GM19395 (cell line): ENCODE results near the gene RETREG1.

Source experiments
- ATAC-seq: cut with Tn5 transposase; IDR thresholded peaks from one replicate; pipeline ENCODE4 v1.9.1; 2021; ENCODE audit warnings: mild to moderate bottlenecking, moderate library complexity; ENCODE audit not compliant: unreplicated experiment

The RETREG1 gene

DNA sequence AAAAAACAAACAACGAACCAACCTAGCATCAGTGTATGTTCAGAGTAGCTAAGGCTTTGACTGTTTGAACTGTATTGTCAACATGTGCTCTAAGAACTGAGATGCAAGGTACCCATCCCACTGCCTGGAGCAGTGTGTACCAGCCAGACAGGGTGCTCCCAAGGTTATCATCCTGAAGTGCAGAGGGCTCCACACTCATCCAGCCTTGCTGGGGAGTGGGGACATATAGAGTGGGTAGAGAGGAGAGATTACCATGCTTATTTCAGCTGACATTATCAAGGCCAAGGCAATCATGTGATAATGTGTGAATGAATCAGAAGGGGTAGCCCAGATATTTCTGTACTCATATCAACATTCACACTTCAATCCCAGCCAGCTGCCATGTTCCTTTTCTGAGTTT is 82.5 kb downstream of the RETREG1 start:
- ATAC-seq, result no peak

DNA sequence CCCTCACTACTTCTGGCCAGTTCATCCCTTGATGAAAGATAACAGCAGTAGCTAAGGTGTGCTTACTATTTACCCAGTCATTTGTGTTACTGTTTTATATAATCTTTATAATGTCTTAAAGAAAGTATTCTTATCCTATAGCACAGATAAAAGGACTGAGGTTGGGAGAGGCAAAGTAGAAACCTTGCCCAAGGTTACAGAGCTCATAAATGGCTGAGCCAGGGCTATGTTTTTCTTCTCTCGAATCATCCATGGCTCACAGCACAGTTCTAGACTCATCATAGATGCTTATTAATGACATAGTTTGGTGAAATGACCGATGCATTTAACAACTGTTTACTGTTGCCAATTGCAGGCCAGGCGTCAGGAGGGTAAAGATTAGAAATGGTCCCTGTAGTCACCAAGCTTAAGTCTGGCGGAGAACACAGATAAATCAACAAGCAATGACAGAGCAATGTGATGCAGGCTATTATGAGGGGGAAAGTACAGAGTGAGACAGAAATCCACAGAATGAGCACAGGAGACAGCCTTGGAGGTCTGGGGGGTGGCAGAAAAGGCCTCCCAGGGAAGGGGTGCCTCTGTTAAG is 85.6 kb downstream of the RETREG1 start:
- ATAC-seq, result no peak

DNA sequence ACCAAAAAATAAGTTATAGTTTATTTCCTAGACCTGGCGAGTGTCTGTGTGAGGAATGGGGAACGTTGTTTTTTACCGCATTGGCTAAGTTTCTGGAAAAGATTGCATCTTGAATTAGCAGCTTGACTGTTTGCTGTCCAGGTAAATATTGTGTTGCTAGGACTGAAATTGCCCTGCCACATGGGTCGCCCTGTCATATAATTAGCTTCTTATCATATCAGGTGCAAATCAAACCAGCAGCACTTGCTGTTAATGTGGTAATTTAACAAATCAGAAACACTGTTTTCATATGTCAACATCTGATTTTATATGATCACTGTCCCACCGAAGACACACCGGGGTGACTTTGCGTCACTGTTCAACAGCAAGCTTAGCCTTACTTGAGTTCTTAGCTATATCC is 87.5 kb downstream of the RETREG1 start:
- no peak for ATAC-seq

DNA sequence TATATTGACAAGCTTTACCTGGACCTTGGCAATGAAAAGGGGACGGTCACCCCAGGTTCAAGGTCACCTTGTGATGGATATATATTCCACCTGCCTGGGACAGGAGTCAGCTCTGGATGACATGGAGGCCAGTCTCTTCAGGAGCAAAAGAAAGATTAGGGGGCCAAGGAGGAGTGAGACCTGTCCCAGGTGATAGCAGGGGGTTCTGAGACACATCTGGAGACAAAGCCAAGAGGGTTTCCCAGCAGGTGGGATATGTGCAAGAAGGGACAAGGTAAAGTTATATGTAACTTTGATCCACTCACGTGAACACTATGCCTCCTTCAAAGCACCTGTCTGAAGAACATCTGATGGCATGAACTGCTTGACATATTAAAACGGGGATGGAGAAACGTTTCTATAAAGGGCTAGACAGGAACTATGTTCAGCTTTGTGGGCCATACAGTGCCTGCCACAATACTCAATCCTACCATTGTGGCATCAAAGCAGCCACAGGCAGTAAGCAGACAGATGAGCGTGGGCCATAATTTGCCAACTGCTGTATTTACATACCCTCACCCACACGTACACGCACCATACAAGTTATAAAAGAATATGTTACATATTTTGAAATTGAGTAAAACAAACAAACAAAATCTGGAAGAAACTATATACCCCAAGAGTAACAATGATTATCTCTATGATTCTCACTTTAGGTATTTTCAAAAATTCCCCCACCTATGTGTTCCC is 88.3 kb downstream of the RETREG1 start:
- ATAC-seq, result no peak

DNA sequence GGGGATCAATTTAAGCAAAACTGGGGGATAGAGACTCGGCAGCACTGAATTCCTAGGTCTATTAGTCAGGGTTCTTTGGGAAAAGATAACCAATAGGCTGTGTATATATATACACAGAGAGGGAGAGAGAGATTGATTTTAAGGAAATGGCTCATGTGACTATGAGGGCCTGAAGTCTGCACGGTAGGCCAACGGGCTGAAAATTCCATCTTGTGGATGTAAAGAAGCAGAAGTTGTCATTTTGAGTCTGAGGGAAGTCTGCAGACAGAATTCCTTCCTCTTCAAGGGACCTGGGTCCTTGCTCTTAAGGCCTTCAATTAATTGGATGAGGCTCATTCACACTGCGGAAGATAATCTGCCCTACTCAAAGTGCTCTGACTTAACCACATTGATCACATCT is 91.1 kb downstream of the RETREG1 start:
- ATAC-seq, result no peak

DNA sequence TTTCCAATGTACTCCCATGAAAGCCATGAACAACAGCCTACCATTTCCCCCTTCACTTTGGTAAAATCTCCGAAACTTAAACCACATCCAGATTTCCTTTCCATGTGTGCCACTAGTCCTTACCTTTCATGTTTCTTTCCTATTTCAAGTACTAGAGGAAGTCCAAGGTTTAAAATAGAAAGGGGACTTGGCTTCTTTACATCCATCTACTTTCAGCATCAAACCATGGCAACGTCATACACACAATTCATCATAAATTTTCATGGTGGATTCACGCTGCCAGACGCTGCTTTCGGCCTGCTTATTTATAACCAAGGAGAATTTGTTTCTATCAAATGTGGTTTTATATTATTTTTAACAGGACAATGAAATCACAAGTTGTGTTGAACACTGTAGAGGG is 92.5 kb downstream of the RETREG1 start:
- no peak for ATAC-seq

DNA sequence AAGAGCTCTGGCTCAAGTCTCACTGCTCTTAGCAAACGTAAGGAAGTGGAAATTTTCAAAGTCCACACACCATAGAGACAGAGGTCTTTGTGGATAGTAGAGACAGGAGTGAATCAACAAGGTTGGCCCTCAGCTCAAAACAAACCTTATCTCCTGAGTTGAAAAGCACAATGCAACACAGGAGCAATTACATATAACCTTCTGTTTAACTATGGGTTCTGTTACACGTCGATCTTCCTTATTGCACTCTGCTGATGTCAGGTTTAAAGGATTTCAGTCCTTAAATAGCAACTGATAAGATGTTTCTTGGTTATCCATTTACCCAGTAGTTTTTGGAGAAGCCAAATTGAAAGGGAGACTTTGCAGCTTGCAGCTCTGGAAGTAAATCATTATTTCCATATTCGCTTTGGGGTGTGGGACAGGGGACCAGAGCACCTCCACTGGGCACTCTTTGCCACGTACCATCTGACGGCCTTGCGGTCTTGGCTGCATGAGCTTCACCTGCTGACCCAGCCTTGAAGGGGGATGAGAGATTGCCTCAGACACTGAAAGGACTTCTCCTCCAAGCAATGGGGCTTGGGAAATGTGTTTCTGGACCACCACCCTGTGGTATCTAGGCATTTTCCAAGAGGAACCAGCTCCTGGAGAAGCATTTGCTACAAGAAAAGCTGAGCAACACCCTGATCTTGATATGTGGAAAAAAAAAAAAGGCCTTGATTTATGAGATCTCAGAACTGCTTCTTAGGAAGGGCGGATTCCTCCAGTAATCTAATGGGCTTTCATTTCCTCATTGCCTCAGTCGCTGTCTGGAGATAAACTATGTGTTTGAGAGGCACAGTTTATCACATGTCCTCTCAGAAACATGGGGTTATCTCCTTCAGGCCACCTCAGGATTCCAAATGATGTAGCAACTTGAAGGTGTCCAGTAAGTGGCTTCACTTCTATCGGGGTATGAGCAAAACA is 95.0 kb downstream of the RETREG1 start:
- no peak for ATAC-seq

DNA sequence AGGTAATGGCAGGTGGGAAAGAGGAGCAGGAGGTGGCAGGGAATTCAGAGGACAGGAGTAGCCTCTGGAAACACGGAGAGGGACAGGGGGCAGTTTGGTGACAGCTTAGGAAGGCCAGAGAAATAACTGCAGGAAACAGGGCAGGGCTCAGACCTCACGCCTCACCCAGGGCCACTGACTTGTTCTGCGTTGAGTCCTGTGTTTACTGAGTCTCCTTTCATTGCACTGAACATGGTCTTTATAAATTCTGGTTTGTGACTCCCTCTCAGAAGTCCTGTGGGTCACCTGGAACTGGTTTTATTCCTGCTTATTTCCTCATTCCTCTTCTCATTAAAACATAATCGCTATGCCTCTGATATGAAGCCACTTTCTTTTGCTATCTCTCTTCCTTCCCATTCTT is 96.0 kb downstream of the RETREG1 start:
- no peak for ATAC-seq

DNA sequence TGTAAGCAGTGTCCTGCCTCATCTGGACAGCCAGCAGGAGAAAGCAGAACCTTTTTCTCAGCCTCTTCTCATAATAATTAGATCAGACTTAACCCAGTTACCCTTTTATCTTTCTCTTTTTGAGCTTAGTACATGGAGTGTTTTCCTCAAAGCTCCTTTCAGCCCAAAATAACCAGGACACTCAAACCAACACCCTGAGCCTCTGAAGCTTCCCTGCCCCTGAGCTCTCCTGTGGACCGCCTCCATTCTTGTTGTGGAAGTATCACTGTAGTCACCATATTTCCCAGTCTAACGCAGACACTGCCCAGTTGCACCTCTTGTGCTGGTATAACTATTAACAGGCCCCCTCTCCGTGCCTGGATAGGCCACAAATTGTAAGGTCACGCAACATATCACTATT is 97.4 kb downstream of the RETREG1 start:
- ATAC-seq, result no peak

DNA sequence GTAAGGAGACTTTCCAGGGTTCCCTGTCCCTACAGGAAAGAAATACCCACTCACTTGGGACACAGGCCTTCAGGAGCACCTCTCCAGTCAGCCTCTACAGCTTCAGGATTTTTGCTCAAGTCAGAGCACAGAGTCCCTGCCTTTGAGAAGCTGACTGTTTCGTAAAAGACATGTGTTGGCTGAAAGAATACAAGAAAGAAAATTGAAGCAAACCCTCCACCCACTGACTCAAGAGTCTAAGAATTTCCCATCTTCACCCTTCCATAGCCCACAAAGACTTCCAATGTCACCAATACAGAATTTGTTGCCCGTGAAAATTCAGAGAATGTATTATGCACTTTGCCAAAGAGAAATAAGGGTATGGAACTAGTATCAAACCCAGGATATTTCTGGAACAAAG is 98.2 kb downstream of the RETREG1 start:
- no peak for ATAC-seq

DNA sequence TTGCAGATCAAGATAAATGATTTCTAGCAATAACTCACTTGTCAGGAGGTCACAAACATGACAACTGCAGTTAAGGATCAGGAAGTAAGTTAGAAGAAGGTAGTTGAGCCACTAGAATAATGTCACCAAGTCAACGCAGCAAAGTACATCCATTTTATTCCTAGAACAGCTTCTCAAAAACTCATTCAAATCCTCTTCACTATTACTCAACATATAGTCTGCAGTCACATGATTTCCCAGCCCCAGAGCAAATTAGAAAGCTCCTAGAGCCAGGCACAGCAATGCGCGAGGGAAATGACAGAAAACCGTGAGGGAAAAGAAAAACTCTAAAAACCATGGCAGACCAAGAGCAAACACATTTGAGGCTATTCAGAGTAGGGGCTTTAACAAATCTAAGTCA is 101.3 kb downstream of the RETREG1 start:
- no peak for ATAC-seq

DNA sequence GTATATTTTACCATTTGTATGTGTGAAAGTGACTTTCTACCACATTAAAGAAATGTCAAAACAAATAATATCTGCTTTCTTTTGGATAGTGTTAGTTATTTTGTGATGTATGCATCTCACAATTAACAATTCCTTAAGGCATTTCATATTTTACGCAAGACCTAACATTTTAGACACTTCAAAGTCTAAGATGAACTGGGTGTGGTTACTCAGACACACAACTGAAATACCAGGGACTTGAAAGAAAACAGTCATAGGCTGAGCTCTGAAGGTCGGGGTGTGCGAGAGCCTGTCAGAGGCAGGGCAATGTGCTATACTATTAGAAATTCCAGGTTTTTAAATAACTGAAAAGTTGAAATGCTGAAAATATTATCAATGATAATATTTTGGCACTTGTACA is 106.7 kb downstream of the RETREG1 start:
- no peak for ATAC-seq

DNA sequence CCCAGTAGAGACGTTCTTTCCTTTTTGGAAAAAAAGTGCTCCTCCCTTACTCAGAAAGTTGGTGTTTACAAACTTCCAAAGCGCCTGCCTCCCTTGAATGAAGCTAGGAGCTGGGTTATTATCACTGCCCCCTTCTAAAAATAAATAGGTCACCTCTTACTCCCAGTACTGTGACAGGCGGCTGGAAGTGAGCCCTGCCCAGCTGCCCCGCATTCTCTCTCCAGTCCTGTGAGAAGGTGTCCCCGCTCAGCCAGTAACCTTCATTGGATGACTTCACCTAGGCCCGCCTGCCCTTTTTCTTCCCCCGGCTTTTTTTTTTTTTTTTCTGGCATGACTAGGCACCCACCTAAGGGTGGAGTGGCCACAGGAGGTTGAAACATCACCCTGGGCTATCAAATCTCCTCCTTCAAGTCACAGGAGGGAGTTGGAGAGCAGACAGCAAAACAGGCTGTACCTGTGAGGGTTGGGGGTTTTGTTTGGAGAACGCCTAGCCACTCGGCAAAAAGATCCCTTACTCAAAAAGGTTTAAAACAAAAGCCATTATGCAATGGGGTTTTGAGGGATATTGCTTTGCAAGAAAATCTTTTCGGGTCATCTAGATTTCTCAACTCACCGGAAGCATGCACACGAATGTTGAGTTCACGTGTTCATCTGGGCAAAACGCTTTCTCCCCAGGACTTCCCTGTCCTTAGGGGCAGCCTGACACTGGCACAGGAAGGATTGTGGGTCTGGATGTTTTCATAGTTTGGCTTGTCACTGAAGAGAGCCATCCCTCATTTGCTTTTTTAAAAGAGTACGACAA is 107.9 kb downstream of the RETREG1 start:
- no peak for ATAC-seq

DNA sequence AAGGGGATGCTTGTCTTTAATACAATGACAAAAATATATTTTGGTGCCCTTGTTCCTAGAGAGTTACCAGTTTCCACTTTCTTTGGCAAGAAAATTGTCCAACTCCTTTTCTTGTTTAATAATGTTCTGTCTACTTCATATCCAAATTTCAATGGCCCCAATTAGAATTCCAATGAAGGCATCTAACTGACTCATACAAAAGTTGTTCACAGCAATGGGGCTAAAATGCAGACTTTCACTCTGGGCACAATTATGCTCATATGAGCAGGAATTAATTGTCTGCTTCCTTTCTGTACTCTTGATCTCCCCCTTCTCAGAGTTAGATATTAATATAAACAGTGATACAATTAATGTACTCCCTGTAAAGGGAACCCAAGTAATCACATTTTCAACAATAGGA is 109.1 kb downstream of the RETREG1 start:
- ATAC-seq, result no peak

DNA sequence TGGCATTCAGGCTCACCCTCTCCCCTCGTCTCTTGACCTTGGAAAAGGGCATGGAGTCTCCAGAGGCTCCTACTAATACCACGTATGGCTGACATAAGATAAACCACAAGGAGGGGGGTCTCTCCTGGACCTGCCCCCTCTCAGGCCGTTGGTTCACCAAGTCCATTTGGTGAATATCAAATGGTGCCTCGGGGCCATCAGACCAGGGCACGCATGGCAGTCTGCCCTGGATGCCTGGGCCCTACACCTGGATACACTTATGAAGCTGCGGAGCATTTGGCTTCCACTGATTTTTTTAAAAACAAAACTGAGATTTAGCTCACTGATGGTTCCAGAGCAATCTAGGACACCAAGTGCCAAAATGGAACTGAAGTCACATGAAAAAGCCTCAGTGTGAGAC is 110.9 kb downstream of the RETREG1 start:
- ATAC-seq, result no peak

DNA sequence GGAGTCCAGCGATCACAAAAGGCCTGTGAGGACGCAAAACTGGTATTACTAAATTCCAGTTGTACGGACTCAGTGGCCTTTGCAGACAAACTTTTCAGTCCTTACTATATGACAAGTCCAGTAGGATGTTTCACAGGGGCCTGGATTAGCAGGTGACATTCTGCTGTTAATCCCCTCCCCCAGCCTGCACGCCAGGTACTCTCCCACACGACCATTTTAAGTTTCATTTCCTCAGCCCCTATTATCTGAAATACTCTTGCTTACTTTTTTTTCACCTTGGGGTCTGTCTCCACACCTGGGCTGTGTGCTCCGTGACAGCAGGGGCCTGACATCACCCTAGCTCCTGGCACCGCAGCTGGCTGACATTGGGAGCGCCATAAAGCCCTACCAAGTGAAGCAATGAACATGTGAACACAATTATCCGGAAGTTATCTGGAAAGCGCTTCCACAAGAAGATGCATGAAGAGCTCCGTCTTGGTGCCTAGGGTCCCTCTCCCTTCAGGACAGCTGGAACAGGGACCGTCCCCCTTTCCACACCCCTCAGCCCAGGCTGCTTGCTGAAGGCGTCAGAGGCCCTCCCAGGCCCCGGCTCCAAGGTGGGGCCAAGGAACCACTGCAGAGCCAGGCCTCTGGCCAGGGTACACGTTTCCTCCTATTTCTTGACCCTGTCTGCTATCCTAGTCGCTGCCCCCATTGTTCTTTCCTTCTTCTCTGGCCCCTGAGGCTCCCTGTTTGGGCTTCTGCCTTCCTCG is 111.5 kb downstream of the RETREG1 start:
- ATAC-seq, result no peak

DNA sequence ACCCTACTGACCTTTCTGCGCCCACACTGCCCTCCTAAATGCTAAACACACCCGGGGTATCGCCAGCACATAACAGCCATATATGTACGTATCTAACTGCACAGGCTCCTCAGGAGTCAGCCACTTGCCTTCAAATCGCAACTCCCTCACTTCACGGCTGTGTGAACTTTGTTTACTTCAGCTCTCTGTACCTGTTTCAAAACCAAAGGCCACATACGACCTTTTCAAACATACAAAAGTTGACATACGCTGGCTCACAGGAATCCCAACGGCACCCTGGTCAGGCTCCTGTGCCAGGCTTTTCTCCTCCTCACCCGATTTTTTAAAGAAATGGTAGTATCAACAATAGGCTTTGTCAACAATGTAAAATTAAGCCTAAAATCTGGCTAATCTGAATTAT is 112.2 kb downstream of the RETREG1 start:
- ATAC-seq, result no peak

DNA sequence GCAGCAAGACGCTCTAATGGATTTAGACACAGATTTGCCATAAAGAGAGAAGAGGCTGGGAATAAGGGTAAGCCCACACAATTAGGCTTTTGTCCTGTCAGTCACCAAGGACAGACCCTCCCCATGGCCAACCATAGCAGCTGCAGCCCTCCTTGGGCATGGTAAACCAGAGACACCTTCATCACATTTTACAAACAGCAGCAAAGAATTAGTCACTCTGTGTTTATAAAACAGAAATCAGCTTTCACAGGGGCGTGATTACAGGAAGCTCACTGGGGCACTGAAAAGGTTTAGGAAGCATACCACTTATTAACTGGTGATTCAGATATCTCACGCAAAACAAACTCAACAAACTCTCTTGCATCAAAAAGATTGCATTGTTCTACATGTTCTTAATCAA is 113.9 kb downstream of the RETREG1 start:
- no peak for ATAC-seq

DNA sequence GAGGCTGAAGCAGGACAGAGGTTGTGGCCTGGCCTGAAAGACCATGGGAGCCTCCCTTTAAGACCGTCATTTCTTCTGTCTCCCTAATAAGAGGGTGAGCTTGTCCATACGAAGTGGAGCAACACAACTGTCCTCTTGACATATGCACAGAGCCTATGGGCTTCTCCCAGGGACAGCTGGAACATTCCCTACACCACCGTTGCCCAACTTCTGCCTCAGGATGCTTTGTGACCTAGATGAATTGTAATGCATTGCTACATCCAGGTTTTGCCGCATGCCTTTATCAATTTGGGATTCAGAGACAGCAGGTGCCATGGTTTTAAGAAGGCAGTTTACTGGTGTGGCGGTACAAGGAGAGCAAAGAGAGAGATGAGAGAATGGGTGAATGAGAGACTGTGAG is 116.8 kb downstream of the RETREG1 start:
- no peak for ATAC-seq

DNA sequence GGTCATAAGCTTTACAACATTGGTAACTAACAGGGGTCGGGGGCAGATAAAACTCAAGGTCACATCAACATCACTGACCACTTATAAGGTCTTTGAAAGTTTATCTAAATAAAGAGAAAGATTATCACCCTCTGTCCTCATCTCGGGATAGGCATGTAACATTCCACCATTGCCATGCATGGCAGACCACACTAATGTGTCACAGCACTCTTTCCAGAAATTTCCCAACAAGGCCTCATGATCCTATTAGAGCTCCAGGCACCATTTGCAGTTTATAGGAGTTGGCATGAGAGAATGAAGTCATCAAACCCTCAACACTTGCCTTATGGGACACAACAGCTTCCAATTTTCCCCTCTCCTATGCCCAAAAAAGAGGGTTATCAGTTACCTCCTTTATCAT is 119.3 kb downstream of the RETREG1 start:
- no peak for ATAC-seq
